Transverse colon (tissue), 4 donors: ENCODE results near the gene GFOD1.

Experiments
- EP300 ChIP-seq: sonication (generic); formaldehyde crosslinking; IDR thresholded peaks from one replicate; pipeline ENCODE4 v1.6.1; 2017; ENCODE audit warnings: antibody characterized with exemption, low read depth
- POLR2A ChIP-seq: fragments of 450-650 bp; IDR thresholded peaks from one replicate; pipeline ENCODE4 v1.6.1; 2016; ENCODE audit warnings: antibody characterized with exemption, mild to moderate bottlenecking, moderate library complexity
- POLR2AphosphoS5 ChIP-seq, 3 donors: sonication (generic); formaldehyde crosslinking; IDR thresholded peaks; one replicate each; pipeline ENCODE4 v1.6.1; 2016; ENCODE audit warnings: antibody characterized with exemption in 3 of 3
- TF ChIP-seq, protein P1 (sequence below), 5 experiments: fragments of 200-600 bp in 3 of 5; fragments of 450-650 bp in 2 of 5; sonication (generic) in 3 of 5; IDR thresholded peaks; 1 replicate in 2 of 5; 2 replicates in 3 of 5; pipeline ENCODE4 v1.5.1; 2016 to 2017; ENCODE audit warnings: antibody characterized with exemption in 5 of 5, inconsistent platforms in 3 of 5, mild to moderate bottlenecking in 2 of 5, moderate library complexity in 1 of 5

- TF ChIP-seq, protein P1, sequence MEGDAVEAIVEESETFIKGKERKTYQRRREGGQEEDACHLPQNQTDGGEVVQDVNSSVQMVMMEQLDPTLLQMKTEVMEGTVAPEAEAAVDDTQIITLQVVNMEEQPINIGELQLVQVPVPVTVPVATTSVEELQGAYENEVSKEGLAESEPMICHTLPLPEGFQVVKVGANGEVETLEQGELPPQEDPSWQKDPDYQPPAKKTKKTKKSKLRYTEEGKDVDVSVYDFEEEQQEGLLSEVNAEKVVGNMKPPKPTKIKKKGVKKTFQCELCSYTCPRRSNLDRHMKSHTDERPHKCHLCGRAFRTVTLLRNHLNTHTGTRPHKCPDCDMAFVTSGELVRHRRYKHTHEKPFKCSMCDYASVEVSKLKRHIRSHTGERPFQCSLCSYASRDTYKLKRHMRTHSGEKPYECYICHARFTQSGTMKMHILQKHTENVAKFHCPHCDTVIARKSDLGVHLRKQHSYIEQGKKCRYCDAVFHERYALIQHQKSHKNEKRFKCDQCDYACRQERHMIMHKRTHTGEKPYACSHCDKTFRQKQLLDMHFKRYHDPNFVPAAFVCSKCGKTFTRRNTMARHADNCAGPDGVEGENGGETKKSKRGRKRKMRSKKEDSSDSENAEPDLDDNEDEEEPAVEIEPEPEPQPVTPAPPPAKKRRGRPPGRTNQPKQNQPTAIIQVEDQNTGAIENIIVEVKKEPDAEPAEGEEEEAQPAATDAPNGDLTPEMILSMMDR (IDR thresholded peaks at IDR 0.05) = no peak
- TF ChIP-seq EP300 (no peak), POLR2A (no peak), POLR2AphosphoS5 (IDR thresholded peaks at IDR 0.05) (no peak)
Observed at GRCh38 chr6:13349811-13350506, 137.4 kb downstream of the GFOD1 start.
